H1 (cell line): Measurements from ENCODE around the gene TTC34. TPM values are rescaled to one million over a fixed set of nuclear protein-coding genes. Genes with fewer than 3 reads are reported as not detected.

Experiments
- CTCF ChIA-PET: fragments of 300-600 bp; sonication (Branson Sonifier 250); formaldehyde crosslinking; loops from one replicate; lab custom pipeline; 2021; ENCODE audit not compliant: partially characterized antibody; lab: Charles Lee
- POLR2A ChIA-PET: fragments of 300-600 bp; sonication (Branson Sonifier 250); formaldehyde crosslinking; loops from one replicate; lab custom pipeline; 2021; ENCODE audit warnings: inconsistent platforms; ENCODE audit not compliant: partially characterized antibody; lab: Charles Lee
- DNase-seq, 2 experiments: peaks; one replicate each; pipeline versions ENCODE4 v3.0.0 to v3.0.0-alpha.2; 2010 to 2022; ENCODE audit warnings: low spot score in 2 of 2, low read depth in 1 of 2, mixed read lengths in 1 of 2
- FAIRE-seq: peaks from 2 replicates; lab custom pipeline; 2011; peaks lifted over from hg19 to GRCh38; lab: Jason Lieb, UNC
- H2AFZ ChIP-seq: 2 replicates; pipeline ENCODE4 v1.8.1; 2012; ENCODE audit warnings: low read length, inconsistent platforms
- H2AK5ac ChIP-seq: 2 replicates; pipeline ENCODE4 v1.6.1; 2013; ENCODE audit warnings: low read depth, low read length
- H2BK120ac ChIP-seq: replicated peaks from 2 replicates; pipeline ENCODE3; 2013; ENCODE audit warnings: low read depth, low read length, inconsistent platforms
- H2BK12ac ChIP-seq: 2 replicates; pipeline ENCODE4 v1.6.1; 2013; ENCODE audit warnings: low read depth, low read length
- H2BK15ac ChIP-seq: 2 replicates; pipeline ENCODE4 v1.6.1; 2013; ENCODE audit warnings: low read length
- H2BK20ac ChIP-seq: 2 replicates; pipeline ENCODE4 v1.6.1; 2013; ENCODE audit warnings: low read length
- H2BK5ac ChIP-seq: 2 replicates; pipeline ENCODE4 v1.6.1; 2013; ENCODE audit warnings: low read depth, low read length
- H3K14ac ChIP-seq: 2 replicates; pipeline ENCODE4 v1.6.1; 2013; ENCODE audit warnings: inconsistent platforms; ENCODE audit not compliant: insufficient read length
- H3K18ac ChIP-seq: 2 replicates; pipeline ENCODE4 v1.6.1; 2013; ENCODE audit warnings: low read length; ENCODE audit errors: extremely low read depth
- H3K23ac ChIP-seq: 2 replicates; pipeline ENCODE4 v1.6.1; 2013; ENCODE audit warnings: inconsistent platforms; ENCODE audit not compliant: insufficient read length
- H3K23me2 ChIP-seq: 2 replicates; pipeline ENCODE4 v1.6.1; 2013; ENCODE audit warnings: low read depth, low read length
- H3K27ac ChIP-seq: 2 replicates; pipeline ENCODE4 v1.6.1; 2011; ENCODE audit warnings: low read depth, low read length, inconsistent platforms
- H3K27me3 ChIP-seq, 4 experiments: replicated peaks in 1 of 4; 1 replicate in 1 of 4; 2 replicates in 3 of 4; pipeline versions ENCODE4 v1.6.1 to v1.8.1; 2011 to 2013; ENCODE audit warnings: low read length in 3 of 4, mild to moderate bottlenecking in 3 of 4, inconsistent platforms in 2 of 4, mixed read lengths in 2 of 4, moderate library complexity in 1 of 4; ENCODE audit not compliant: control insufficient read depth in 3 of 4, insufficient read depth in 3 of 4; ENCODE audit errors: extremely low read depth in 1 of 4
- H3K36me3 ChIP-seq, 4 experiments: 2 replicates each; pipeline versions ENCODE4 v1.6.1 to v1.8.1; 2011 to 2013; ENCODE audit warnings: mild to moderate bottlenecking in 4 of 4, low read length in 3 of 4, moderate library complexity in 2 of 4, control low read depth in 1 of 4, inconsistent platforms in 1 of 4; ENCODE audit not compliant: insufficient read depth in 4 of 4, control insufficient read depth in 2 of 4
- H3K4ac ChIP-seq: replicated peaks from 2 replicates; pipeline ENCODE3; 2013; ENCODE audit warnings: low read length, low read depth, mixed read lengths, inconsistent platforms; ENCODE audit not compliant: insufficient read length
- H3K4me1 ChIP-seq, 4 experiments: replicated peaks in 1 of 4; 1 replicate in 1 of 4; 2 replicates in 3 of 4; pipeline versions ENCODE4 v1.6.1 to v1.8.1; 2011 to 2013; ENCODE audit warnings: low read length in 3 of 4, inconsistent platforms in 2 of 4, mixed read lengths in 1 of 4; ENCODE audit not compliant: insufficient read depth in 4 of 4, control insufficient read depth in 3 of 4
- H3K4me2 ChIP-seq, 2 experiments: 2 replicates each; pipeline versions ENCODE4 v1.6.1 to v1.8.1; 2011 to 2013; ENCODE audit warnings: low read depth in 2 of 2, low read length in 2 of 2, control low read depth in 1 of 2, inconsistent platforms in 1 of 2, mild to moderate bottlenecking in 1 of 2; ENCODE audit not compliant: insufficient read depth in 1 of 2
- H3K4me3 ChIP-seq, 4 experiments: fragments of 200-600, 300-600 bp in 1 of 4; sonication (generic), shearing (Covaris generic), sonication (Bioruptor Twin) in 1 of 4; 2 replicates each; pipeline versions ENCODE4 v1.5.1 to v1.8.1; 2011 to 2016; ENCODE audit warnings: low read length in 4 of 4, low read depth in 3 of 4, control low read depth in 2 of 4, inconsistent platforms in 2 of 4, mild to moderate bottlenecking in 2 of 4, mixed read lengths in 1 of 4, moderate library complexity in 1 of 4; ENCODE audit not compliant: insufficient read depth in 2 of 4; ENCODE audit errors: extremely low read depth in 1 of 4
- H3K56ac ChIP-seq: replicated peaks from 2 replicates; pipeline ENCODE3; 2013; ENCODE audit warnings: low read depth, mild to moderate bottlenecking, mixed read lengths, low read length, inconsistent platforms; ENCODE audit not compliant: insufficient read length
- H3K79me1 ChIP-seq: 2 replicates; pipeline ENCODE4 v1.6.1; 2013; ENCODE audit warnings: low read depth, low read length, control low read depth
- H3K79me2 ChIP-seq, 2 experiments: 2 replicates each; pipeline versions ENCODE4 v1.6.1 to v1.8.1; 2012 to 2013; ENCODE audit warnings: low read length in 2 of 2, mild to moderate bottlenecking in 2 of 2, inconsistent platforms in 1 of 2; ENCODE audit not compliant: insufficient read depth in 2 of 2, control insufficient read depth in 1 of 2
- H3K9ac ChIP-seq, 4 experiments: replicated peaks in 1 of 4; 1 replicate in 1 of 4; 2 replicates in 3 of 4; pipeline versions ENCODE4 v1.6.1 to v1.8.1; 2011 to 2013; ENCODE audit warnings: low read depth in 3 of 4, low read length in 3 of 4, control low read depth in 2 of 4, mild to moderate bottlenecking in 2 of 4, moderate library complexity in 2 of 4, inconsistent platforms in 1 of 4; ENCODE audit errors: extremely low read depth in 1 of 4
- H3K9me3 ChIP-seq, 2 experiments: 2 replicates each; pipeline versions ENCODE4 v1.6.1 to v1.8.1; 2012 to 2013; ENCODE audit warnings: mild to moderate bottlenecking in 2 of 2, moderate library complexity in 2 of 2, control low read depth in 1 of 2, inconsistent platforms in 1 of 2, low read depth in 1 of 2, low read length in 1 of 2, mixed read lengths in 1 of 2; ENCODE audit not compliant: insufficient read depth in 2 of 2
- H4K20me1 ChIP-seq, 2 experiments: replicated peaks in 1 of 2; 2 replicates each; pipeline versions ENCODE3 to v1.8.1; 2011 to 2013; ENCODE audit warnings: inconsistent platforms in 2 of 2, low read length in 2 of 2, mild to moderate bottlenecking in 1 of 2; ENCODE audit not compliant: insufficient read depth in 2 of 2, control insufficient read depth in 1 of 2
- H4K5ac ChIP-seq: 2 replicates; pipeline ENCODE4 v1.6.1; 2013; ENCODE audit warnings: low read length, low read depth, mixed read lengths, inconsistent platforms; ENCODE audit not compliant: insufficient read length
- H4K8ac ChIP-seq: 2 replicates; pipeline ENCODE4 v1.8.0; 2013; ENCODE audit warnings: mild to moderate bottlenecking, moderate library complexity, low read length, inconsistent platforms; ENCODE audit not compliant: insufficient read depth; ENCODE audit errors: extremely low read depth
- H4K91ac ChIP-seq: replicated peaks from 2 replicates; pipeline ENCODE3; 2013; ENCODE audit warnings: low read length, mixed read lengths, inconsistent platforms; ENCODE audit not compliant: insufficient read length
- SP2 ChIP-seq: IDR thresholded peaks from 2 replicates; pipeline ENCODE4 v1.6.1; 2012; ENCODE audit warnings: mild to moderate bottlenecking, low read length, inconsistent platforms
- WGBS, 2 experiments: shearing (Covaris generic) in 1 of 2; methylation state at CpG; one replicate each; pipeline versions ENCODE4 v1.1.6 to v1.1.7; 2013 to 2015; ENCODE audit warnings: low lambda C conversion rate in 2 of 2, mixed read lengths in 2 of 2, inconsistent platforms in 1 of 2, low coverage in 1 of 2, missing lambda C conversion rate in 1 of 2; ENCODE audit not compliant: insufficient replicate concordance in 2 of 2, insufficient coverage in 1 of 2, insufficient read length in 1 of 2; ENCODE audit errors: extremely low coverage in 1 of 2, missing lambda C conversion rate in 1 of 2; 5-methylcytosine and 5-hydroxymethylcytosine counted together
- polyA plus RNA-seq, 7 experiments: library from polyadenylated mRNA; depleted of rRNA in 3 of 7; stranded (reverse) in 5 of 7; unstranded in 2 of 7; fragments of >200 nt in 5 of 7; fragments of 200-250 nt in 2 of 7; gene quantifications; 1 replicate in 5 of 7; 2 replicates in 1 of 7; 4 replicates in 1 of 7; pipeline versions ENCODE4 v1.2.1 to v1.2.3, GENCODE V29; 2011 to 2013; ENCODE audit warnings: missing spikeins in 2 of 7, mixed read lengths in 2 of 7
- total RNA-seq: library from RNA; stranded (reverse); fragmentation: NEBNext Ultra II Directional; extraction: Animal tissue kit (Norgen Biotek cat#: 25700); gene quantifications from 2 replicates; pipeline ENCODE4 v1.2.1, GENCODE V29; 2021

The TTC34 gene
- total and polyA plus RNA-seq, 2 of the 8 experiments (the other 6 are each of a cell fraction or from before 2014, with no cell fraction given): 0.23 to 0.50 TPM

DNA sequence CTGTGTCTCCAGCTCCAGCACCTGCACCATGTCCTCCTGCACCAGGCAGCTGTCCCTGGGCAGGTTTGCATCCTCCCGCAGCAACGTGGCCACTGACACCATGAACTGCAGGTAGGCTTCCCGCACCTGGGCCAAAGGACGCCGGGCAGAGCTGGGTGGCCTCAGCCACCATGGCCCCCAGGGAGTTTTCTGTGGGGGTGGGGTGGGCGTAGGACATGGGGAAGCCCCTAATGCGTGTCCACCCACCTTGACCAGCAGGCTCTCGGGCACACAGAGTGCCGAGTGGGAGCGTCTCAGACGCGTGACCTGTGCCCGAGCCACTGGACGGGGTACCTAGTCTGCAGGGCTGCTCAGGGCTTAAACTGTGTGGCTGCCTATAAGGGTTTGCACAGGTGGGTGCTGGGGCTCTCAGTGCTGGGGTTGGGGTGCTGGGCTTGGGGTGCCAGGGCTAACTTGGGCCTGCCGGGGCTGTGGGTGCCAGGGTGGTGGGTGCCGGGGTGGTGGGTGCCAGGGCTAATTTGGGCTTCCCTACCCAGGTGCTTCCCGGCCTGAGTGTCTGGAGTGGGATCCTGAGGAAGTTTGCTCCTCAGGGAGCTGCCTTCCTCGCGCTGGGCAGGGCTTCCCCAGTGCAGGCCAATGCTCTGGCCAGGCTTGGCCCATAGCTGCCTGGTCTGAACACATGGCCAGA is 197.2 kb downstream of the TTC34 start:
- H3K4me1 ChIP-seq: no peaks in the 10 kb centered on the region; a peak in 1 of 7 replicates
- no peak overlapping the region for H2BK120ac ChIP-seq
- TF ChIP-seq SP2: no peak
- H3K56ac ChIP-seq: no peak overlapping the region
- no peaks in the 10 kb centered on the region for H3K36me3 ChIP-seq
- H4K20me1 ChIP-seq: no peaks in the 10 kb centered on the region
- no peak overlapping the region for H4K91ac ChIP-seq
- H2AK5ac ChIP-seq: no peak overlapping the region
- H2BK12ac ChIP-seq: no peak overlapping the region
- no peak overlapping the region for H3K27ac ChIP-seq
- H2AFZ ChIP-seq: no peak overlapping the region
- no peak overlapping the region for H2BK5ac ChIP-seq
- H3K23ac ChIP-seq: no peak overlapping the region
- H3K4me3 ChIP-seq: no peak overlapping the region
- H3K27me3 ChIP-seq: no peaks in the 10 kb centered on the region
- H3K4ac ChIP-seq: no peak overlapping the region
- no peak overlapping the region for H3K14ac ChIP-seq
- H4K8ac ChIP-seq: no peak overlapping the region
- H3K4me2 ChIP-seq: no peak overlapping the region
- FAIRE-seq: no peak
- no peaks in the 10 kb centered on the region for H3K79me2 ChIP-seq
- DNase-seq: no peak
- H3K9me3 ChIP-seq: no peaks in the 10 kb centered on the region
- no peak overlapping the region for H3K18ac ChIP-seq
- no peaks in the 10 kb centered on the region for H3K79me1 ChIP-seq
- H4K5ac ChIP-seq: no peak overlapping the region
- H3K9ac ChIP-seq: no peak overlapping the region
- 92% methylated on average over 17 of the region's 19 CpGs; no CpG with 5 or more reads in 1 of the 2 experiments for WGBS, 2 experiments
- ChIA-PET POLR2A (no interaction called here), CTCF (interaction anchor here (1.1 to 1.4 kb wide), 2 partner anchors 10 to 42 kb away, joined by 3 to 4 read pairs; no protein-coding TSS in a partner anchor)
- H2BK20ac ChIP-seq: no peak overlapping the region
- H3K23me2 ChIP-seq: no peaks in the 10 kb centered on the region
- no peak overlapping the region for H2BK15ac ChIP-seq
